A673 (cell line): ENCODE measurements around the gene LRRC70. TPM values are rescaled to one million over a fixed set of nuclear protein-coding genes. Genes with fewer than 3 reads are reported as not detected.

ENCODE experiments used
- BruUV-seq: library from RNA; stranded (reverse); fragments of 400-500 nt; replicated peaks from 2 replicates; lab custom pipeline; 2021; lab: Mats Ljungman, UMichigan
- CTCF ChIA-PET: fragments of 300-600 bp; sonication (Branson Sonifier 250); formaldehyde crosslinking; loops from one replicate; lab custom pipeline; 2022; ENCODE audit warnings: antibody characterized with exemption; lab: Charles Lee
- POLR2A ChIA-PET: fragments of 300-600 bp; sonication (Branson Sonifier 250); formaldehyde crosslinking; loops from one replicate; lab custom pipeline; 2022; ENCODE audit warnings: antibody characterized with exemption; ENCODE audit not compliant: low non-redundant PET; lab: Charles Lee
- DNase-seq: peaks from one replicate; pipeline ENCODE4 v3.0.0-alpha.2; 2015; ENCODE audit warnings: low spot score
- H3K27ac ChIP-seq: fragments of 200-600 bp; sonication (generic); 2 replicates; pipeline ENCODE4 v1.5.1; 2016; ENCODE audit warnings: mixed run types, low read depth, mild to moderate bottlenecking, mixed read lengths, antibody characterized with exemption, low read length; ENCODE audit not compliant: poor library complexity, severe bottlenecking
- H3K27me3 ChIP-seq: fragments of 200-600 bp; sonication (generic); replicated peaks from 2 replicates; pipeline ENCODE4 v1.6.1; 2017; ENCODE audit warnings: mixed run types, low read depth, mild to moderate bottlenecking, mixed read lengths, antibody characterized with exemption, low read length; ENCODE audit not compliant: insufficient read depth, poor library complexity
- H3K36me3 ChIP-seq: fragments of 200-600 bp; sonication (generic); 2 replicates; pipeline ENCODE4 v1.6.1; 2016; ENCODE audit warnings: mixed run types, mild to moderate bottlenecking, mixed read lengths, antibody characterized with exemption, low read length; ENCODE audit not compliant: insufficient read depth, poor library complexity, severe bottlenecking
- H3K4me1 ChIP-seq: fragments of 200-600 bp; sonication (generic); 2 replicates; pipeline ENCODE4 v1.6.1; 2017; ENCODE audit warnings: mixed run types, mild to moderate bottlenecking, mixed read lengths, antibody characterized with exemption, low read length; ENCODE audit not compliant: insufficient read depth, poor library complexity, severe bottlenecking
- H3K4me3 ChIP-seq: fragments of 200-600 bp; sonication (generic); 2 replicates; pipeline ENCODE4 v1.5.1; 2016; ENCODE audit warnings: low read depth, mixed run types, mild to moderate bottlenecking, mixed read lengths, low read length; ENCODE audit not compliant: poor library complexity, severe bottlenecking
- H3K9me3 ChIP-seq: fragments of 200-600 bp; sonication (generic); 2 replicates; pipeline ENCODE4 v1.6.1; 2016; ENCODE audit warnings: mixed run types, low read depth, mild to moderate bottlenecking, mixed read lengths, antibody characterized with exemption, low read length; ENCODE audit not compliant: poor library complexity, severe bottlenecking
- CTCF ChIP-seq: fragments of 300-800, 200-600 bp; sonication (generic); conservative IDR thresholded peaks from 2 replicates; pipeline ENCODE4 v1.5.1; 2017; ENCODE audit warnings: low read depth, mild to moderate bottlenecking, antibody characterized with exemption, low read length, moderate library complexity, mixed read lengths
- EZH2 ChIP-seq: fragments of 200-600 bp; sonication (generic); IDR thresholded peaks from 2 replicates; pipeline ENCODE4 v1.6.1; 2017; ENCODE audit warnings: borderline replicate concordance, low read depth, mild to moderate bottlenecking, mixed read lengths, antibody characterized with exemption, low read length; ENCODE audit not compliant: poor library complexity, severe bottlenecking
- intact Hi-C: fragments of 100-400 bp; cut with micrococcal nuclease; formaldehyde crosslinking; loops from one replicate; pipeline ENCODE4 v1.10.0; 2022; ENCODE audit not compliant: unreplicated experiment
- total RNA-seq: library from RNA; stranded (reverse); gene quantifications from 2 replicates; pipeline ENCODE4 v1.2.3, GENCODE V29; 2021

Gene LRRC70
- total RNA-seq, 1 experiment from 2014 or later: 2.0 TPM

GRCh38 chr5:62592558-62592957, 13.9 kb downstream of the LRRC70 start:
- Histone ChIP-seq H3K27ac (no peak overlapping the region), H3K36me3 (peaks cover 17% of the 10 kb centered on the region), H3K9me3 (no peaks in the 10 kb centered on the region), H3K27me3 (no peaks in the 10 kb centered on the region), H3K4me3 (no peak overlapping the region), H3K4me1 (peaks cover 12% of the 10 kb centered on the region)
- no peak for TF ChIP-seq CTCF
- TF ChIP-seq EZH2: no peak
- intact Hi-C loops: no loop called here
- CTCF ChIA-PET: no interaction called here
- no TSS peak for BruUV-seq
- POLR2A ChIA-PET: no interaction called here
- DNase-seq: no peak

DNA sequence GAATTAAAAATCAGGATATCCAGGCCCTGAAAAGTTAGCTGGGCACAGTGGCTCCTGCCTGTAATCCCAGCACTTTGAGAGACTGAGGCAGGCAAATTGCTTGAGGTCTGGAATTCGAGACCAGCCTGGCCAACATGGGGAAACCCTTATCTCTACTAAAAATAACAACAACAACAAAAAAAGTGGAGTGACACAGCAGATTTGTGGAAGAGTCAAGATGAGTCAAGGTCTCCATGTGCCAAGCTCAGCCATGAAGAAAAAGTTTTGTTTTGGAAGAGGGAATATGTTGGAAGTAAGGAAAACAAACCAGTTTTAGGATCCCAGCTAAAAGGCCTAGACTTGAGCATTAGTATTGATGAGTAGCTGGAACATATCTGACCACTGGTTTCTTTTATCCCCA, 14.7 kb downstream of the LRRC70 start:
- Histone ChIP-seq H3K4me1 (peaks cover 12% of the 10 kb centered on the region), H3K9me3 (no peaks in the 10 kb centered on the region), H3K27me3 (no peaks in the 10 kb centered on the region), H3K27ac (no peak overlapping the region), H3K4me3 (no peak overlapping the region), H3K36me3 (peaks cover 17% of the 10 kb centered on the region)
- ChIA-PET CTCF (no interaction called here), POLR2A (no interaction called here)
- TF ChIP-seq CTCF (no peak), EZH2 (no peak)
- DNase-seq: no peak
- BruUV-seq: no TSS peak
- intact Hi-C loops: no loop called here

GRCh38 chr5:62594364-62594984, 15.9 kb downstream of the LRRC70 start:
- no peak overlapping the region for H3K4me3 ChIP-seq
- peaks cover 12% of the 10 kb centered on the region for H3K4me1 ChIP-seq
- H3K36me3 ChIP-seq: peaks cover 14% of the 10 kb centered on the region
- H3K9me3 ChIP-seq: no peaks in the 10 kb centered on the region
- ChIA-PET POLR2A (no interaction called here), CTCF (no interaction called here)
- H3K27ac ChIP-seq: no peak overlapping the region
- no peak for DNase-seq
- TF ChIP-seq CTCF (no peak), EZH2 (no peak)
- no peaks in the 10 kb centered on the region for H3K27me3 ChIP-seq
- BruUV-seq: no TSS peak
- intact Hi-C loops: no loop called here
